ENCODE measurements around the gene PLA2G4E. TPM values are rescaled to one million over a fixed set of nuclear protein-coding genes. Genes with fewer than 3 reads are reported as not detected.

The PLA2G4E gene
- total and polyA plus RNA-seq, 9 of the 15 experiments (the other 6 are each of a cell fraction or from before 2014, with no cell fraction given), result 0.03 TPM; not detected in 8

- WGBS (ENCODE audit: insufficient coverage, low coverage, missing lambda C conversion rate), result 0% methylated on average over 4 of the region's 4 CpGs
- POLR2A ChIA-PET, result interaction anchor here (1.1 kb wide), 1 partner anchor 13 kb away, joined by 5 read pairs; no protein-coding TSS in a partner anchor
- no peaks in the 10 kb centered on the region for H3K9me1 ChIP-seq (ENCODE audit: control insufficient read depth, insufficient read depth, low read length)
- no peak for ATAC-seq
- peaks cover 0 to 6% of the 10 kb centered on the region in 2 experiments; a peak in 3 of 5 replicates for H3K4me1 ChIP-seq (replicated peaks in 1 of 2; ENCODE audit: control insufficient read depth in 2 of 2, insufficient read depth in 2 of 2, low read length in 2 of 2)
- no peak overlapping the region for H2AFZ ChIP-seq (ENCODE audit: low read depth, low read length)
- no peak for TF ChIP-seq IRF2 (CRISPR knock-in tag; IDR thresholded peaks at IDR 0.05)
- no peak for TF ChIP-seq GTF2A2 (tag; IDR thresholded peaks at IDR 0.05)
- no peak for TF ChIP-seq ZNF830 (CRISPR knock-in tag; IDR thresholded peaks at IDR 0.05)
- TF ChIP-seq PREB (CRISPR knock-in tag; IDR thresholded peaks at IDR 0.05), result no peak
- H3K36me3 ChIP-seq (ENCODE audit: control insufficient read depth, insufficient read depth, low read length), result no peaks in the 10 kb centered on the region
- FAIRE-seq, result no peak
- no TSS peak for BruUV-seq (replicated peaks)
- no peak overlapping the region for H3K9ac ChIP-seq (ENCODE audit: insufficient read depth in 1 of 2, low read depth in 2 of 2, low read length in 2 of 2)
- H3K27ac ChIP-seq (ENCODE audit: extremely low read depth, low read depth, low read length), result no peak overlapping the region
- H3K4me2 ChIP-seq (ENCODE audit: insufficient read depth, low read length), result no peak overlapping the region
- no peaks in the 10 kb centered on the region for H3K79me2 ChIP-seq (ENCODE audit: control insufficient read depth, insufficient read depth, low read length)
- in situ Hi-C loops (cut with MboI), result no loop called here
- H3K4me3 ChIP-seq, result no peak overlapping the region
- peaks cover 14 to 57% of the 10 kb centered on the region in 2 experiments for H3K27me3 ChIP-seq (ENCODE audit: control insufficient read depth in 2 of 2, insufficient read depth in 2 of 2, low read length in 2 of 2)
- no peak for DNase-seq (ENCODE audit: extremely low read depth in 1 of 4, low spot score in 3 of 4)
- intact Hi-C loops (cut with micrococcal nuclease), result loop anchor here (10.0 kb wide), 1 partner anchor 324 kb away; no protein-coding TSS in a partner anchor
- CTCF ChIA-PET (ENCODE audit: low intra/inter-chr PET ratio), result interaction anchor here (0.9 to 5.6 kb wide), 3 partner anchors 70 to 594 kb away, joined by 3 to 71 read pairs (median 5); no protein-coding TSS in a partner anchor
- peaks cover 4% of the 10 kb centered on the region; the same call in 1 of the 2 replicates for H4K20me1 ChIP-seq (replicated peaks; ENCODE audit: control insufficient read depth, insufficient read depth, low read length)
- H3K9me3 ChIP-seq (replicated peaks; ENCODE audit: control insufficient read depth, insufficient read depth, low read depth, low read length), result no peaks in the 10 kb centered on the region
These were observed 39.6 kb upstream of the PLA2G4E start for GRCh38 chr15:42060477-42060763.
